NCI-H524 treated with DMSO at 0.1 percent for 48 hours (cell line): ENCODE results near the gene C11orf91.
"Not testable (repeated sequence)": the region's sequence is repeated elsewhere in the genome, so short reads cannot be mapped to it uniquely, and the experiment has no call there.

Source experiments
- DNase-seq: peaks from one replicate; lab custom pipeline; 2025; lab: John Stamatoyannopoulos, UW

C11orf91 gene

GRCh38 chr11:33721984-33722383 lies 21.4 kb upstream of the C11orf91 start:
- DNase-seq, result no peak

- DNase-seq, result no peak
These were observed 20.8 kb upstream of the C11orf91 start for GRCh38 chr11:33721426-33721825.

- no peak for DNase-seq
These were observed 19.0 kb upstream of the C11orf91 start for GRCh38 chr11:33719587-33719986.

GRCh38 chr11:33718440-33718839 lies 17.8 kb upstream of the C11orf91 start:
- no peak for DNase-seq

- no peak for DNase-seq
These were observed 15.6 kb upstream of the C11orf91 start for GRCh38 chr11:33716243-33716642.

GRCh38 chr11:33713856-33714398 lies 13.3 kb upstream of the C11orf91 start:
- DNase-seq, result no peak

- no peak for DNase-seq
These were observed 12.7 kb upstream of the C11orf91 start for GRCh38 chr11:33713151-33713855.

- DNase-seq, result no peak
These were observed 11.8 kb upstream of the C11orf91 start for GRCh38 chr11:33712436-33712835.

GRCh38 chr11:33709466-33709865 lies 8.8 kb upstream of the C11orf91 start:
- DNase-seq, result no peak

GRCh38 chr11:33708985-33709384 lies 8.4 kb upstream of the C11orf91 start:
- DNase-seq, result no peak

- not testable (repeated sequence) for DNase-seq
These were observed 7.2 kb upstream of the C11orf91 start for GRCh38 chr11:33707831-33708230.

- no peak for DNase-seq
These were observed 6.3 kb upstream of the C11orf91 start for GRCh38 chr11:33706966-33707365.

- no peak for DNase-seq
These were observed 5.9 kb upstream of the C11orf91 start for GRCh38 chr11:33706546-33706945.

- DNase-seq, result no peak
These were observed 3.8 kb upstream of the C11orf91 start for GRCh38 chr11:33704240-33705002.

GRCh38 chr11:33703788-33704187 lies 3.2 kb upstream of the C11orf91 start:
- no peak for DNase-seq

- no peak for DNase-seq
These were observed 2.6 kb upstream of the C11orf91 start for GRCh38 chr11:33703234-33703633.

GRCh38 chr11:33701302-33702230 lies 940 bp upstream of the C11orf91 start:
- no peak for DNase-seq

GRCh38 chr11:33700063-33700501 lies 544 bp downstream of the C11orf91 start:
- DNase-seq, result no peak

GRCh38 chr11:33699515-33700062 lies 1.0 kb downstream of the C11orf91 start:
- no peak for DNase-seq

- no peak for DNase-seq
These were observed 1.7 kb downstream of the C11orf91 start for GRCh38 chr11:33698921-33699320.

- no peak for DNase-seq
These were observed 2.6 kb downstream of the C11orf91 start for GRCh38 chr11:33697997-33698396.
